A549 (cell line): Measurements from ENCODE around the gene CEACAM1.

Source experiments
- EP300 ChIP-seq, 2 experiments: fragments of >200 bp; sonication (Bioruptor Twin); formaldehyde crosslinking; IDR thresholded peaks; 2 replicates in 1 of 2; 3 replicates in 1 of 2; pipeline ENCODE4 v1.6.1; 2016 to 2017
- JUN ChIP-seq, 2 experiments: fragments of >200 bp; sonication (Bioruptor Twin); formaldehyde crosslinking; IDR thresholded peaks; 2 replicates in 1 of 2; 3 replicates in 1 of 2; pipeline ENCODE4 v1.6.1; 2016 to 2017
- MAFK ChIP-seq: fragments of 450-650 bp; IDR thresholded peaks from 2 replicates; pipeline ENCODE4 v1.6.1; 2014; ENCODE audit not compliant: partially characterized antibody
- MYC ChIP-seq: IDR thresholded peaks from 2 replicates; pipeline ENCODE4 v1.6.1; 2012; ENCODE audit warnings: mild to moderate bottlenecking, inconsistent platforms, low read length, improper control_type of control experiment, borderline replicate concordance
- POLR2A ChIP-seq: IDR thresholded peaks from 2 replicates; pipeline ENCODE4 v1.6.1; 2012; ENCODE audit warnings: mild to moderate bottlenecking, low read length
- TF ChIP-seq, protein P1 (sequence below): fragments of >200 bp; sonication (Bioruptor Twin); formaldehyde crosslinking; IDR thresholded peaks from 3 replicates; pipeline ENCODE4 v1.5.1; 2016
- TF ChIP-seq, protein P2 (sequence below): fragments of 150-350 bp; IDR thresholded peaks from 2 replicates; pipeline ENCODE4 v1.6.1; 2014; ENCODE audit warnings: low read depth, mild to moderate bottlenecking, low read length

DNA sequence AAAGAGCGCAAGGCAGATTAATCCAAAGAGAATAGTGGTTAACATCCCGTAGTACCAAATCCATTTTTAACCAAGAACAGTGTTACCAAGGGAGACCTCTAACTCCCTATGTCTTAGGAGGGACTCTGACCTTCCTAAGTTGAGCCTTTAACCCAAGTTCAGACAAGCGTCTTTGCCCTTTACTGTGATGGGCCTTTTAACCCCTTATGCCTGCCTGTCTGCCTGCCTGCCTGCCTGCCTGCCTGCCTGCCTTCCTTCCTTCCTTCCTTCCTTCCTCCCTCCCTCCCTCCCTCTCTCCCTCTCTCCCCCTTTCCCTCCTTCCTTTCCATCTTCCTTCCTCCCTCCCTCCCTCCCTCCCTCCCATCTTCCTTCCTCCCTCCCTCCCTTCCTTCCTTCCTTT, 32.6 kb downstream of the CEACAM1 start:
- TF ChIP-seq, protein P1, sequence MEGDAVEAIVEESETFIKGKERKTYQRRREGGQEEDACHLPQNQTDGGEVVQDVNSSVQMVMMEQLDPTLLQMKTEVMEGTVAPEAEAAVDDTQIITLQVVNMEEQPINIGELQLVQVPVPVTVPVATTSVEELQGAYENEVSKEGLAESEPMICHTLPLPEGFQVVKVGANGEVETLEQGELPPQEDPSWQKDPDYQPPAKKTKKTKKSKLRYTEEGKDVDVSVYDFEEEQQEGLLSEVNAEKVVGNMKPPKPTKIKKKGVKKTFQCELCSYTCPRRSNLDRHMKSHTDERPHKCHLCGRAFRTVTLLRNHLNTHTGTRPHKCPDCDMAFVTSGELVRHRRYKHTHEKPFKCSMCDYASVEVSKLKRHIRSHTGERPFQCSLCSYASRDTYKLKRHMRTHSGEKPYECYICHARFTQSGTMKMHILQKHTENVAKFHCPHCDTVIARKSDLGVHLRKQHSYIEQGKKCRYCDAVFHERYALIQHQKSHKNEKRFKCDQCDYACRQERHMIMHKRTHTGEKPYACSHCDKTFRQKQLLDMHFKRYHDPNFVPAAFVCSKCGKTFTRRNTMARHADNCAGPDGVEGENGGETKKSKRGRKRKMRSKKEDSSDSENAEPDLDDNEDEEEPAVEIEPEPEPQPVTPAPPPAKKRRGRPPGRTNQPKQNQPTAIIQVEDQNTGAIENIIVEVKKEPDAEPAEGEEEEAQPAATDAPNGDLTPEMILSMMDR = no peak
- TF ChIP-seq POLR2A = no peak
- TF ChIP-seq EP300 (IDR thresholded peaks at IDR 0.05) = no peak
- no peak for TF ChIP-seq JUN (IDR thresholded peaks at IDR 0.05)
- TF ChIP-seq, protein P2, sequence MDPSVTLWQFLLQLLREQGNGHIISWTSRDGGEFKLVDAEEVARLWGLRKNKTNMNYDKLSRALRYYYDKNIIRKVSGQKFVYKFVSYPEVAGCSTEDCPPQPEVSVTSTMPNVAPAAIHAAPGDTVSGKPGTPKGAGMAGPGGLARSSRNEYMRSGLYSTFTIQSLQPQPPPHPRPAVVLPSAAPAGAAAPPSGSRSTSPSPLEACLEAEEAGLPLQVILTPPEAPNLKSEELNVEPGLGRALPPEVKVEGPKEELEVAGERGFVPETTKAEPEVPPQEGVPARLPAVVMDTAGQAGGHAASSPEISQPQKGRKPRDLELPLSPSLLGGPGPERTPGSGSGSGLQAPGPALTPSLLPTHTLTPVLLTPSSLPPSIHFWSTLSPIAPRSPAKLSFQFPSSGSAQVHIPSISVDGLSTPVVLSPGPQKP = no peak
- no peak for TF ChIP-seq MAFK
- TF ChIP-seq MYC = no peak
